ENCODE results near the gene P2RY12. TPM values are rescaled to one million over a fixed set of nuclear protein-coding genes. Genes with fewer than 3 reads are reported as not detected.

The P2RY12 gene
- total RNA-seq, 8 experiments from 2014 or later = 0.21 to 1.3 (median 0.78) TPM

DNA sequence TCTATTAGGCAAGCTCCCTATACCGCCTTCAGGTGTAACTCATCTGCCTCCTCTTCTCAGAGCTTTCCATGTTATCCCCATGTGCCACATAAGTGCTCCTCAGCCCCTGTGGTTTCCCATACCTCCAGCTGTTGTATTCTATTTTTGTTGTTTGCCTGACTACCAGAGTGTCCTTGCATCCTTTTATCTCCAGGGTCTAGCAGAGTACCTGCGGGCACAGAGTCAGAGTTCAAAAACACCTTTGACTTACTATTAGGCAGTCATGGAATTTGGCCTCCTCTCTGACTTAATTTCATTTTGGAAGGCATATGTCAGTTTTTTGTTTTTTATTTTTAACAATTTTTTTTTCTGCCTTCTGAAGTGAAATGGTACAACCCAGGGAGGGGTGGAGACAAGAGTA is 75.0 kb downstream of the P2RY12 start:
- 83 to 100% (median 100%) methylated on average over 1 to 2 of the region's 2 CpGs; no CpG with 5 or more reads in 1 of the 10 experiments for WGBS, 10 experiments
- no peak overlapping the region for H3K4me3 ChIP-seq
- no peak for ATAC-seq (replicated peaks in 6 of 8)
- H3K27ac ChIP-seq = no peak overlapping the region
- H3K4me1 ChIP-seq (replicated peaks in 1 of 2) = no peaks in the 10 kb centered on the region
- in situ Hi-C loops (cut with MboI; ENCODE audit: low pct_unique_long_range_greater_than_20kb in 2 of 9, low sequenced_read_pairs in 9 of 9, unreplicated experiment in 9 of 9) = no loop called here

DNA sequence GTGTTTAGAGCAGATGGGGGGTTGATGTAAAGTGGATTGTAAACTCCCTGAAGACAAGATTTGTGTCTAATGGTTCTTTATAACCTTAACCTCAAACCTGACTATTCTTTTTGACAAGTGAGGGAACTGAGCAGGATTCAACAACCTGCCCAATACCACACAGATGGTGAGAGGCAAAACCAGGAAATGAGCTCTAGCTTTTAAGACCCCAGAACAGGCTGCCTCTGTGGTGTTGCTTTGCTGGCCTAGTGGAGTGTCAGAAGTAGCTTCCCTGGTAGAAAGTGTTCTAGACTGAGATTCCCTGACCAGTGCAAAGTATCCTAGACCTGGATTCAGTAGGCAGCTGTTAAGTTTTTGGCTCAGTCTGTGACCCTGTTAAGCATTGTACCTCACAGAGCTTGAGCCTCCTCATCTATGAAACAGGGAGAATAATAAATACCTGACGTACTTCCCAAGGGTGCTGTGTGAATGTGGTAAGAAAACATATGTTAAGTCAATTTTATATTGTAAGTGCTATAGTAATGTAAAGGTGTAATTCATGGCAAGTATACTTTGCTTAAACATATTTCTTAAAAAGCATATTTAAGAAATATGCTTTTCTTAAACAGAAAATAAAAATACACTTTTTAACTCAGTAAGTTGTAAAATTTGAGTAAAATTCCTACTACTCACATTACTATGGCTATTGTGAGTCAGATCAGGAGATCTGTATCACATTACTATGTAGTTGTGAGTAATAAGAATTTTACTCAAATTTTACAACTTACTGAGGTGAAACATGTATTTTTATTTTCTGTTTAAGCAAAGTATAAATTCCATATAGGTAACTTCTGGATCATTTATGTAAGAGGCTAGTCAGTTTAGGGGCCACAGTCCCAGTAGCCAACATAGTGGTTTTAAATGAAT is 76.7 kb downstream of the P2RY12 start:
- 80 to 100% (median 100%) methylated on average over 1 of the region's 1 CpG; no CpG with 5 or more reads in 5 of the 10 experiments for WGBS, 10 experiments
- ATAC-seq (replicated peaks in 6 of 8) = no peak

DNA sequence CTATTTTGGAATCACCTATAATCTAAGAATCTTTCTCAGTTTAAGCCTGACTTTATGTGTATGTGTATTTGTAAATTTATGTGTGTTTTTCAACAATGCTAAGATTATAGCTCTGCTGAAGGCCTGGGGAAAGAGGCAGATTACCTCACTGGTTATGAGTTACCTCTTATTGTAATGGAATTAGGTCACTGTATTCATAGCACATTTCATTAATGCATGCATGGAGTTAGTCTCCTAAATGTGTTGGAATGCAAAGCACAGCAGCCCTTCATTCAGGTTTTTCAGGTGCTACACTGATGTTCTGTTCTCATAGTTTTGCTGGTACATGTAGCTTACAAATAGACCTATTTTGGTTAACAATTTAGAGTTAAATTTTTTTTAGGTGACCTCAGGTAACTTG is 77.4 kb downstream of the P2RY12 start:
- Histone ChIP-seq H3K4me3 (no peak overlapping the region), H3K27ac (no peak overlapping the region), H3K4me1 (replicated peaks in 1 of 2) (no peaks in the 10 kb centered on the region)
- in situ Hi-C loops (cut with MboI; ENCODE audit: low pct_unique_long_range_greater_than_20kb in 2 of 9, low sequenced_read_pairs in 9 of 9, unreplicated experiment in 9 of 9) = no loop called here
- peak in 5 of 8 experiments; percentile 36 to 65 (median 62) for ATAC-seq (replicated peaks in 6 of 8)

More for the DNA sequence above, 76.7 kb downstream of the P2RY12 start:
- Histone ChIP-seq H3K4me3 (no peak overlapping the region), H3K27ac (no peak overlapping the region), H3K4me1 (replicated peaks in 1 of 2) (no peaks in the 10 kb centered on the region)
- in situ Hi-C loops (cut with MboI; ENCODE audit: low pct_unique_long_range_greater_than_20kb in 2 of 9, low sequenced_read_pairs in 9 of 9, unreplicated experiment in 9 of 9) = no loop called here

DNA sequence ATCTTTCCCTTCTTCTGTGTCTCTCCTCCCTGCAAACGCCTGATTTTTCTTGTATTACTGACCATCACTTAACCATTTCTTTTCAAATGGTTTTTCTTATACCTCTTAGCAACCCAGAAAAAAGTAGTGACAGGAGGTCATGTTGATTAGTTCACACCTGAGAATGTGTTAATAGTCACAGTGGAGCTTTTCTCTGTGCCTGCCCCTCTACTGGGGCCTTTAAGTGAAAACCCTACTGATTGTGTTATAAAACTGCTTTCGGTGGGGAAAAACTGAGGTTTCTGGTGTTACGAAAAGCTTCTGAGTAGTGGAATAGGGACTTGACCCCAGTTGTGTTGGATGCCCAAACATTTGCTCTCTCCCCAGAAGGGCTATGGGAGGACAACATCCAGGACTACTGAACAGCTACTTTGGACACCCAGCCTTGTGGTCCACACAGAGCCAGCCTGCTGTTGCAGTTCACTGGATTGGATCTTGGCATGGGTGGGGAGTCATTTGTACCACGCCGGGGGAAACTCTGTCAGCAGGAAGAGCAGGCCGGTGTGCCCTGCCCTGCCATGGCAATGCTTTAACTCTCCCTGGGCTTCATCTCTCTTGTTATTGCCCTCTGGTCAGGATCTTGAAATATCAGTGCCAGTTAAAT is 78.3 kb downstream of the P2RY12 start:
- no peak for ATAC-seq (replicated peaks in 6 of 8)
- 83 to 100% (median 95%) methylated on average over 1 to 5 of the region's 6 CpGs; no CpG with 5 or more reads in 1 of the 10 experiments for WGBS, 10 experiments

DNA sequence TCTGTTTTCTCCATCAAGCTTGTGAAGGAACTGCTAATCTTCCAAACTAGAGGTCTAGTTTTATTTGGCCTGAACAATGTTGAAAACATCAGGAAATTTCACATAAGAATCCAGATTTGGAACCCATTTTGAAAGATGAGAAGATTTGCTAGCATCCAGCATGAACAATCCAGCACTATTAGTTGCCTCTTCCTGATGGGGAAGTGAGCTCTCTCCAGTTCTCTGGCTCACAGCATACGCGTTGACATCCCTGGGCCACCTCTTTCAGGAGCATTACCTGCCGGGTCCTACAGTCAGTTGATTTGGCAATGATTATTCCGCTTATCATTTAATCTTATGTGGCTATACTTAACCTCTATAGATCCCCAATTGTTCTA is 78.8 kb downstream of the P2RY12 start:
- no peak overlapping the region for H3K4me3 ChIP-seq
- ATAC-seq (replicated peaks in 6 of 8) = no peak
- H3K27ac ChIP-seq = no peak overlapping the region
- WGBS, 10 experiments = 60 to 100% (median 93%) methylated on average over 1 to 4 of the region's 4 CpGs; no CpG with 5 or more reads in 1 of the 10 experiments
- in situ Hi-C loops (cut with MboI; ENCODE audit: low pct_unique_long_range_greater_than_20kb in 2 of 9, low sequenced_read_pairs in 9 of 9, unreplicated experiment in 9 of 9) = no loop called here
- no peaks in the 10 kb centered on the region for H3K4me1 ChIP-seq (replicated peaks in 1 of 2)

More for the DNA sequence above, 78.3 kb downstream of the P2RY12 start:
- Histone ChIP-seq H3K4me1 (replicated peaks in 1 of 2) (no peaks in the 10 kb centered on the region), H3K4me3 (no peak overlapping the region), H3K27ac (no peak overlapping the region)
- in situ Hi-C loops (cut with MboI; ENCODE audit: low pct_unique_long_range_greater_than_20kb in 2 of 9, low sequenced_read_pairs in 9 of 9, unreplicated experiment in 9 of 9) = no loop called here

DNA sequence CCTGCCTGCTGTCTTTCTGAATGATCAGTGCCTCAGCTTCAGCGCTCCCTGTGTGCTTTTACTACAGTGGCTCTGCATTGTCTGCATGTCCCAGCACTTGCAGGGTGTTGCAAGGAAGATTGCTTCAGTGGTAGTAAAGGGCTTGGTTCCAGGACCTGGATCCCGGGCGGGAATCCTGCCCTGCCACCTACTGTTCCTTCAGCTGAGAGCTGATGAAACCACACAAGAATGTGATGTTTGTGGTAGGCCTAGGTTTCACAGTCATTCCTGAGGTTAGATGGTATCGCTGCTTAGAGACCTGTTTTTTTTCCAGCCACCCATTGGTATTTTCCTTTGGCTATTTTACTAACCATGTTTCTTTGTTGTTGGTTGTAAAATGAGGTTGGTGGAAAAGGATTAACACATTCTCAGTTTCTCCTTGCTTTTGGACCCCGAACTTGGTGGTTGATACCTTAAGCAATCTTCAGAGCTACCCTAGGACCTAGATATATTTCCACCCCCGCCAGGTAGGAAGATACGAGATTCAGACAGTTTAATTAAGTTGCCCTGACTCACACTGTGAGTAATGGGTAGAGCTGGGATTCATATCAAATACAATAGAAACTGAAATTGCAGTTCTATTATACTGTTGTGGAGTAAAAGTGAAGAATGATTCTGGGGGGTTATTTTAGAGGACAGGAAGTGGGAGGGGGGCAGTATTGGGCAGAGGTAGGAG is 79.3 kb downstream of the P2RY12 start:
- peak; percentile 27 to 94 (median 82) for ATAC-seq (replicated peaks in 6 of 8)
- no peaks in the 10 kb centered on the region for H3K4me1 ChIP-seq (replicated peaks in 1 of 2)

DNA sequence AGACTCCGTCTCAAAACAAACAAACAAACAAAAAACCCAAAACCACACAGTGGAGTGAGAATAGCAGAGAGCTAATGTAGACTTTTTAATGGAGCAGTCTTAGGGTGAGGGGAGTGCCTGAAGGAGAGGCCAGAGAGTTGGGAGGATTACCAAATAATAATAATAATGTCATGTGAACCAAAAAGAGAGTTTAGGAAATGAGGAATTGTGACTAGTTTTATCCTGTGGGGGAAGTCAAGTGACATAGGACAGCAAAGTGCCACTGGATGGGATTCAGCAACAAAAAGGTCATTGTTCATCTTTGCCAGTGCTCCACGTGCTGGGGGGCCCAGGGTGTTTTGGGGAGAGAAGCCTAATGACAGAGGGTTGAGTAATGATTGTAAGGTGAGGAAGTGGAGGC is 80.8 kb downstream of the P2RY12 start:
- in situ Hi-C loops (cut with MboI; ENCODE audit: low pct_unique_long_range_greater_than_20kb in 2 of 9, low sequenced_read_pairs in 9 of 9, unreplicated experiment in 9 of 9) = no loop called here
- WGBS, 10 experiments = 38 to 83% (median 67%) methylated on average over 1 to 2 of the region's 2 CpGs; no CpG with 5 or more reads in 3 of the 10 experiments
- no peak overlapping the region for H3K27ac ChIP-seq
- H3K4me1 ChIP-seq (replicated peaks in 1 of 2) = no peaks in the 10 kb centered on the region
- H3K4me3 ChIP-seq = no peak overlapping the region
- ATAC-seq (replicated peaks in 6 of 8) = no peak

More for the DNA sequence above, 79.3 kb downstream of the P2RY12 start:
- 0 to 90% (median 60%) methylated on average over 2 to 7 of the region's 7 CpGs; no CpG with 5 or more reads in 1 of the 10 experiments for WGBS, 10 experiments
- no peak overlapping the region for H3K27ac ChIP-seq
- in situ Hi-C loops (cut with MboI; ENCODE audit: low pct_unique_long_range_greater_than_20kb in 2 of 9, low sequenced_read_pairs in 9 of 9, unreplicated experiment in 9 of 9) = no loop called here
- H3K4me3 ChIP-seq = no peak overlapping the region

DNA sequence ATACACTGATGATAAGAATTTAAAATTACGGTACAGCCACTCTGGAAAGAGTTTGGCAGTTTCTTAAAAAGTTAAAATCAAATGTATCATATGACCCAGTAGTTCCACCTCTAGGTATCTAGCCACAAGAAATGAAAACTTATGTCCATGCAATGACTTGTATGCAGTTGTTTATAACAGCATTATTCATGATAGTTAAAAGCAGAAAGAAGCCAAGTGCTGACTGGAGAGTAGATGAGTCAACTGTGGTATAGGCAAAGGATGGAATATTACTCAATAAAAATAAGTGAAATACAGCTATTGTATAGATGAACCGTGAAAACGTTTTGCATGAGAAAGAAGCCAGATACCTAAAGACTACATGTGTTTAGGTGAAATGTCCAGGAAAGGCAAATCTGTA is 82.8 kb downstream of the P2RY12 start:
- H3K4me1 ChIP-seq (replicated peaks in 1 of 2) = no peaks in the 10 kb centered on the region
- peak in 2 of 8 experiments; percentile 34 to 39 for ATAC-seq (replicated peaks in 6 of 8)
- no peak overlapping the region for H3K27ac ChIP-seq
- H3K4me3 ChIP-seq = no peak overlapping the region
- 60 to 100% (median 89%) methylated on average over 1 to 3 of the region's 3 CpGs; no CpG with 5 or more reads in 1 of the 10 experiments for WGBS, 10 experiments
- in situ Hi-C loops (cut with MboI; ENCODE audit: low pct_unique_long_range_greater_than_20kb in 2 of 9, low sequenced_read_pairs in 9 of 9, unreplicated experiment in 9 of 9) = no loop called here

DNA sequence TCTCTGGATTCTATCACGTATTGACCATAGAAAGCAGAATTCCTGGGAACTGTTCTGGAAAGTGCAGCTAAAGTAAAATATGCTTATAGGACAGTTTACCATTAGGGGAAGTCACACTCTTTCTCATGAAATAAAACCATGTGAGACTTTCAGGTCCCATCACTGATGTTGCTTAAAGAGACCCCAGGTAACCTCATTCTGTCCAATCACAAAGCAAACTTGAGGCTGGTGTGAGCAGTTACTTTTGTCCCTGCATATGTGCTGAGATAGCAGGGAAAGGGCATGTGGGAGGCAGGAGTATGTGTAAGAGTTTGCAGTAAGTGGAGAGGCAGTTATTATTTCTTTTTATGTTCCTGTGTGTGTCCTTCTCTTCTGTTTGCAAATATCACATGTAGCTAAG is 84.0 kb downstream of the P2RY12 start:
- in situ Hi-C loops (cut with MboI; ENCODE audit: low pct_unique_long_range_greater_than_20kb in 2 of 9, low sequenced_read_pairs in 9 of 9, unreplicated experiment in 9 of 9) = no loop called here
- Histone ChIP-seq H3K4me1 (replicated peaks in 1 of 2) (no peaks in the 10 kb centered on the region), H3K4me3 (no peak overlapping the region), H3K27ac (no peak overlapping the region)
- 78 to 100% (median 96%) methylated on average over 1 of the region's 1 CpG; no CpG with 5 or more reads in 6 of the 10 experiments for WGBS, 10 experiments
- no peak for ATAC-seq (replicated peaks in 6 of 8)

DNA sequence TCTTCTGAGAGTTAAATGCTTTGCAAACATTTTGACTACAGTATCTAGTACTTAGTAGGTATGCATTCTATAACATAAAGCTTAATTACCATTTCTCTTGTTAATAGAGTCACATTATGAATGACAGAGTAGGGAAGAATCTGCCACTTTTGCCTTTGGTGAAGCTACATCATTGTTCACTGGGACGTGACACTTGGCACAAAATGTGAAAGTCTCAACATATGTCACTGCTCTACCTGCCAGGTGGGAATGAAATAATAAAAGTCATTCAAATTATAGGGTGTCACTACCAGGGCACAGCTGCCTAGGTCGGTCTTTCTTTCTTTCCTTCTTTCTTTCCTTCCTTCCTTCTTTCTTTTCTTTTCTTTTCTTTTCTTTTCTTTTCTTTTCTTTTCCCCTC is 85.5 kb downstream of the P2RY12 start:
- H3K27ac ChIP-seq = no peak overlapping the region
- no peaks in the 10 kb centered on the region for H3K4me1 ChIP-seq (replicated peaks in 1 of 2)
- 47 to 100% (median 93%) methylated on average over 1 to 2 of the region's 2 CpGs; no CpG with 5 or more reads in 2 of the 10 experiments for WGBS, 10 experiments
- no peak for ATAC-seq (replicated peaks in 6 of 8)
- no peak overlapping the region for H3K4me3 ChIP-seq
- in situ Hi-C loops (cut with MboI; ENCODE audit: low pct_unique_long_range_greater_than_20kb in 2 of 9, low sequenced_read_pairs in 9 of 9, unreplicated experiment in 9 of 9) = loop anchor here in 5 of 9 experiments (25.0 kb wide), 2 partner anchors 137 to 538 kb away; no protein-coding TSS in a partner anchor

DNA sequence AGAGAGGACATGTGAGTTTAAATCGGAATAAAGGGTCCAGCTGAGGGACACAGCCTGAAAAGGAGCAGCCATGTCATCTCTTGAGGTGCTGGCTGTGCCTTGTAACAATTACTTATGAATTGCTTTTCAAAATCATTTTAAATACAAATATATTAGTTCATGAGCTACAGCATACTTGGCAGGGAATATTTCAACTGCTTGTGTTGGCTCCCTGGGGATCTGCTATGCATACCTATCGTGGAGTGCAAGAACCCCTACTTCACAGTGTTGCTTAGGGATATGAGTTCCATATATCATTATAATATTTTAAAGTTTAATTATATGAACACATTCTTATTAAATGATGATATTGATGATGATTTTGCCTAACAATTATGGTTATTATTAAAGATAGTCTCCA is 87.1 kb downstream of the P2RY12 start:
- H3K4me1 ChIP-seq (replicated peaks in 1 of 2) = no peaks in the 10 kb centered on the region
- no peak overlapping the region for H3K27ac ChIP-seq
- no peak overlapping the region for H3K4me3 ChIP-seq
- peak in 2 of 8 experiments; percentile 28 to 56 for ATAC-seq (replicated peaks in 6 of 8)
- in situ Hi-C loops (cut with MboI; ENCODE audit: low pct_unique_long_range_greater_than_20kb in 2 of 9, low sequenced_read_pairs in 9 of 9, unreplicated experiment in 9 of 9) = loop anchor here in 5 of 9 experiments (25.0 kb wide), 2 partner anchors 135 to 540 kb away; no protein-coding TSS in a partner anchor
- WGBS, 10 experiments = 60 to 100% (median 75%) methylated on average over 1 to 2 of the region's 2 CpGs; no CpG with 5 or more reads in 1 of the 10 experiments

DNA sequence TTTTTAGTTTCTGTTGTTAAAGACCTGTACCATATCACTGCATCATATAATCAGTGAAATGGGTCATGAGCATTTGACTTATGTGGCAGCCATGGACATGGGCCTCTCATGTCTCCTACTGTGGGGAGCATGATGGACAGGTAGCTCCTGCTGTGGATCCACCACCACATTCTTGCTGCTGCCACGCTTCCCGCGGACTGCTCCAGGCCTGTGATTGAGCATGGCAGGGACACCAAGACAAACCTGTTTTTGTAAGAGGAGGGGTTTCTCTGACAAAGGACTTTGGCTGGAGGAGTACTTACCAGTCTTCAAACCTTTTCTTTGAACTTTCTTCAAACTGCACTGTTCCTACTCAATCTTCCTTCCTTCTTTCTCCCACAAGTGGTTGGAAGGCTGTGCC is 88.3 kb downstream of the P2RY12 start:
- in situ Hi-C loops (cut with MboI; ENCODE audit: low pct_unique_long_range_greater_than_20kb in 2 of 9, low sequenced_read_pairs in 9 of 9, unreplicated experiment in 9 of 9) = loop anchor here in 5 of 9 experiments (25.0 kb wide), 2 partner anchors 134 to 541 kb away; no protein-coding TSS in a partner anchor
- H3K4me3 ChIP-seq = no peak overlapping the region
- no peaks in the 10 kb centered on the region for H3K4me1 ChIP-seq (replicated peaks in 1 of 2)
- H3K27ac ChIP-seq = no peak overlapping the region
- 75 to 100% (median 100%) methylated on average over 1 to 3 of the region's 3 CpGs; no CpG with 5 or more reads in 7 of the 10 experiments for WGBS, 10 experiments
- no peak for ATAC-seq (replicated peaks in 6 of 8)

Measured in motor neuron (in vitro differentiated cells).